Renal pelvis (tissue), 4 donors: ENCODE results near the gene TPD52L1. TPM values are rescaled to one million over a fixed set of nuclear protein-coding genes. Genes with fewer than 3 reads are reported as not detected.

Source experiments
- DNase-seq: peaks from one replicate; pipeline ENCODE4 v3.0.0-alpha.2; 2013
- polyA plus RNA-seq, 3 donors: library from polyadenylated mRNA; unstranded; fragments of 120-200 nt; gene quantifications; one replicate each; pipeline ENCODE4 v1.2.1, GENCODE V29; 2013; ENCODE audit not compliant: insufficient read length in 3 of 3

TPD52L1 gene
- polyA plus RNA-seq, 3 donors, result 95.4 to 102 (median 95.6) TPM

- DNase-seq, result no peak
Measured at GRCh38 chr6:125294925-125295324, 141.4 kb downstream of the TPD52L1 start.

GRCh38 chr6:125296471-125296870, 142.9 kb downstream of the TPD52L1 start:
- DNase-seq, result no peak

- no peak for DNase-seq
Measured at GRCh38 chr6:125299257-125299656, 145.7 kb downstream of the TPD52L1 start.

- peak; percentile 27 for DNase-seq
Measured at GRCh38 chr6:125300992-125301434, 147.4 kb downstream of the TPD52L1 start.

DNA sequence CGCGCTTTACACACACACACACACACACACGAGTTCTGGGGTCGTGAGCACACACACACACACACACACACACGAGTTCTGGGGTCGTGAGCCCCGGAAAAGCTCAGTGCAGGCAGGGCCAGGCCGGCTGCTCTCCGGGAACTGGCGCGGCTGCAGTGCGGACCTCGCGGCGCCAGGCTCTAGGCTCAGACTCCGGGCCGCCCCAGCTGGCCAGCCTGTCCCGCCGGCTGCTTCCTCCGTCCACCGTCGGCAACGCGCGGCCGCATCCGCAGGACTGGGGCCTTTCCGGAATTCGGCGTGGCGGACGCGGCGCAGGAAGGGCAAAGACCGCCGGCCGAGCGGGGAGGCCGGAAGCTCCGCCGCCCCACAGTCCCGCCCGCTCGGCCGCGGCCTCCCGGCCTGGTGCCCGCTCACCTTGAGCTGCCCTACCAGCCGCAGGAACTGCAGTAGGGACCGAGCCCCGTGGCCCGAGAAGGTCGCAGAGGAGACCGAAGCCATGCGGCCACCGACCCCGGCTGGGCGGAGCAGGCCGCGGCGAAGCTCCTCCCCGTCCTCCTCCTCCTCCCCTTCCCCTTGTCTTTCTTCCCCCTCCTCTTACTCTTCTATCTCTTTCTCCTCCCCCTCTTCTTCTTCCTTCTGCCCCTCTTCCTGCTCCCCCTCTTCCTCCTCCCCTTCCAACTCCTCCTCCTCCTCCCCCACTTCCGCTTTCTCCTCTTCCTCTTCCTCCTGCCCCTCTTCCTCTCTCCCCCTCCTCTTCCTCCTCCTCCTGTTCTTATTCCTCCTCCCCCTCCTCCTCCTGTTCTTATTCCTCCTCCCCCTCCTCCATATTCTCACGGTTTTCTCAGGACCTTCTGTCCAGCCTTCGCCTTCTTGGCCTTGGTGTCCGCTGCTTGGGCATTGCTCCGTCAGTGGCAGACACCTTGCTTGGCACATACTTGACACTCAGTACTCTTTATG, 148.1 kb downstream of the TPD52L1 start, which contains the start of gene HDDC2:
TSS of gene HDDC2 (minus strand) at position 533 of the 957 bp plus-strand sequence. CDS start at position 498, 35 bp downstream.
- peak; percentile 73 for DNase-seq

DNA sequence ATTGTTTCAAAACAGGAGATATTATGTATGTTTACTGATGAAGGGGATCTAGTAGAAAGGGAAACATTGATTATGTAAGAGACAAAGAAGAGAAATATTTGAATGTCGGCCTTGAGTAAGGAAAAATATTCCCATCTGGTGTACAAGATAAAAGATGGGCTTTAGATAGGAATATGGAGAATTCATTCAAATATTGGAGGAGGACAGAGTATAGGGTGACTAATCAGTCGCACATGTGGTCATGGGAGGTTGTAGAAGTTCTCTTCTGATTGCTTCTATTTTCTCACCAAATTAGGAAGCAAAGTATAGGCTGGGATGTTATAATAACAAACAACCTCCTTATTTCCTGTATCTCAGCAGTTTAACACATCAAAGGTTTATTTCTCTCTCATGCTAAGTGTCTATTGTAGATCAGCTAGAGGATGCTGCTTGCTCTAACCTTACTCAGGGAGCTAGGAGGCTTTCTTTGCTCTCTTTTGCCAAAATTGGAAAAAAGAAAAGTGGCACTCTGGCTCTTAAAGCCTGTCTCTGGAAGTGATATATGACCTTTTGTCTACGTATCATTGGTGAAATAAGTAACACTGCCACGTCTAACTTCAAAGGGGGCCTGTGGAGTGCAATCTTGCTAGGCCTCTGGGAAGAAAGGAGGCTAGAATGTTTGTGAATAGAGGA, 149.4 kb downstream of the TPD52L1 start:
- DNase-seq, result no peak

- DNase-seq, result no peak
Measured at GRCh38 chr6:125303512-125303854, 149.9 kb downstream of the TPD52L1 start.

- DNase-seq, result no peak
Measured at GRCh38 chr6:125304970-125305660, 151.5 kb downstream of the TPD52L1 start.

DNA sequence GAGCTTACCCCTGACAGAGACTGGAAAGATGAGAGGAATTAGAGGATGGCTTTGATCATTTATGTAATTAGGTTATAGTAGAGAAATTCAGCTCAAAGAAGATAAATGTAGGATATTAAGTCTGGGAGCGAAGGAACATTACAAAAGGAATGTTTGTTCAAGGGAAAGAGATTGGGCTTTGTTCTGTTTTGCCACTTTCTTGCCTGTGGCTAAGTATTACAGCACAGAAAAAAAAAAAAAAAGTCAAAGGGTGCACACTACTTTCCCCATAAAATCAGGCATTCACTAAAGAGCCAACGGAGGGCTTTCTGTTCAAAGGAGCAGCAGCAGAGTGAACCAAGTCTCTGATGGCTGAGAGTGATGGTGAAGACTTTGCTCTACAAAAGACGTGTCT, 153.2 kb downstream of the TPD52L1 start:
- no peak for DNase-seq

- no peak for DNase-seq
Measured at GRCh38 chr6:125307150-125307838, 153.7 kb downstream of the TPD52L1 start.

DNA sequence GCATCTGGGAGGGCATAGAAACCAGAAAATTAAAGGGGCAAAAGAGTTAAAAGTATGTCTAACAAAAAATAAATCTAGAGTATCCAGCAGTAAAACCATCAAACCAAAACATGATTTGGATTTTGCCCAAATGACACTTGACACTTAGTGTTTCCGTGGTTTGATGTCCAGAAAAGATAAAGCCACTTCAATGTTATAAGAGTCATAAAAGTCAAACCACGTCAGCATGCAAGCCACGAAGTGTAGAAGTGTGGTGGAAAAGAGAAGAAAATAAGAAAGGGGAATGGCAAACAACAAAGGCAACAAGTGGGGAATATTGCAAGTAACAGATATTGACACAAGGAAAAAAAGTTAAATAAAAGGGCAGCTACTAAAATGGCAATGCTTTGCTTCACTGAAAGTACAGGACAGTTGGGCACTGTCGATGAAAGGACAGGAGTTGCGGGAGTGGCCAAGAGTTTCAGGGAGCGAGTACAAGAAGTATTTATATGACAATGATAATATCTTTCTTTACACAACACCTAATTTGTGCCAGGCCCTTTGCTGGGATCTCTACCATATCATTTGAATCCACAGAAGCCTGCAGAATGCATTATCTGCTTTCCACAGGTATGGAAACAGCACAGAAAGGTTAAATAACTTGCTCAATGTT, 154.5 kb downstream of the TPD52L1 start:
- no peak for DNase-seq

DNA sequence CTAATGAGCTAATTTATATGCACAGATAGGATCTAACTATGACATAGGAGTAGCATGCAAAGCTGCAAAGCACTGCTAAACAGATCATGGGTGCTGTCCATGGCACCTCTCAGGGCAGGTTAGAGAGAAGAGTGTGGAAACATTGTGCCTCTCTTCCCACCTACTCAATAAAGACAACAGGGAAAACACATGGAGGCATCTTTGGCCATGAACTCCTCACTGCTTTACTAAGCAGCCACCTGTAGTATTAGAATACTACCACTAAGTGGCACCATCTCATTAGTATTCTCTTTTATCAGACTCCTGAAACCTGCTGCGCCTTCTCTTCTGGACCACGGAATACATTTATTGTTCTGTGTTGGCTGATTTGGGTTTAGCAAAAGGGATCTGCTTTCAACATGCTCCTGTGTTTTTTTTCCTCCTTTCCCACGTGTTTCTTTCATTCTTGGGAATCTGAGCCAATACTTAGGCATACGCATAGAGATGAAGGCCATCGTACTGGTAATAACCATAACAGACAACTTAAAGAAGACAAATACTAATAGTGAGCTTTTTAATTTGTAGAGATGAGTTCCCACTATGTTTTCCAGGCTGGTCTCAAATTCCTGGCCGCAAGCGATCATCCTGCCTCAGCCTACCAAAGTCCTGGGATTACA, 157.5 kb downstream of the TPD52L1 start:
- DNase-seq, result peak; percentile 54

GRCh38 chr6:125312478-125312877, 158.9 kb downstream of the TPD52L1 start:
- no peak for DNase-seq

DNA sequence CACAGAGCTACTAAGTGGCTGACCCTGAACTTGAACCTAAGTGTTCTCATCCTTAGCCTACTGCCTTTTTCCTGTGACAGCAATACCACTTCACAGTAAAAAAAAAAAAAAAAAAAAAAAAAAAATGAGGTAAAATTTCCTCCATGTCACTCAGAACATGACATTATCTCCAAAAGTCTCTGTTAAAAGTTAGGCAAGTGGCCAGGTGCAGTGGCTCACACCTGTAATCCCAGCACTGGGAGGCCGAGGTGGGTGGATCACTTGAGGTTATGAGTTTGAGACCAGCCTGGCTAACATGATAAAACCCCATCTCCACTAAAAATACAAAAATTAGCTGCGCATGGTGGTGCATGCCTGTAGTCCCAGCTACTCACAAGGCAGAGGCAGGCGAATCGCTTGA, 159.4 kb downstream of the TPD52L1 start:
- no peak for DNase-seq

Other genes starting within 250 kb of the TPD52L1 start
- 10 to 100 TPM; 11.8 to 17.2 (median 16.4) TPM for gene RNF217, start 191.3 kb upstream of the TPD52L1 start, polyA plus RNA-seq
- 100 to 1,000 TPM in 2 of 3 donors, 10 to 100 TPM in 1; 95.4 to 112 (median 110) TPM for gene HDDC2, start 148.2 kb downstream of the TPD52L1 start, polyA plus RNA-seq